Uterus (tissue), 4 donors: ENCODE data around the gene PRAME. TPM values are rescaled to one million over a fixed set of nuclear protein-coding genes. Genes with fewer than 3 reads are reported as not detected.
"Not testable (repeated sequence)": the region's sequence is repeated elsewhere in the genome, so short reads cannot be mapped to it uniquely, and the experiment has no call there.

Experiments
- DNase-seq, 2 donors: peaks; one replicate each; pipeline ENCODE4 v3.0.0-alpha.2; 2019 to 2020
- H3K27ac ChIP-seq, 2 donors: fragments of 200-600 bp; sonication (generic); 1 replicate in 1 of 2; 2 replicates in 1 of 2; pipeline ENCODE4 v1.5.1; 2016 to 2018
- H3K27me3 ChIP-seq, 2 donors: fragments of 200-600 bp; sonication (generic); one replicate each; pipeline ENCODE4 v1.5.1; 2018 to 2019; ENCODE audit warnings: control low read depth in 1 of 2
- H3K36me3 ChIP-seq, 2 donors: fragments of 200-600 bp; sonication (generic); one replicate each; pipeline ENCODE4 v1.5.1; 2019; ENCODE audit warnings: control low read depth in 1 of 2
- H3K4me1 ChIP-seq, 2 donors: fragments of 200-600 bp; sonication (generic); one replicate each; pipeline ENCODE4 v1.5.1; 2018 to 2019; ENCODE audit warnings: control low read depth in 1 of 2
- H3K4me3 ChIP-seq, 2 donors: fragments of 200-600 bp; sonication (generic); 1 replicate in 1 of 2; 2 replicates in 1 of 2; pipeline ENCODE4 v1.5.1; 2018 to 2019; ENCODE audit warnings: mild to moderate bottlenecking in 1 of 2
- H3K9me3 ChIP-seq, 2 donors: fragments of 200-600 bp; sonication (generic); one replicate each; pipeline ENCODE4 v1.5.1; 2019; ENCODE audit warnings: control low read depth in 1 of 2
- CTCF ChIP-seq, 4 experiments: fragments of 200-600 bp in 2 of 4; fragments of 450-650 bp in 2 of 4; sonication (generic) in 2 of 4; IDR thresholded peaks; one replicate each; pipeline ENCODE4 v1.5.1; 2016 to 2019; ENCODE audit warnings: antibody characterized with exemption in 4 of 4, mild to moderate bottlenecking in 2 of 4, moderate library complexity in 1 of 4
- POLR2A ChIP-seq, 2 donors: fragments of 450-650 bp; IDR thresholded peaks; one replicate each; pipeline ENCODE4 v1.6.1; 2016; ENCODE audit warnings: antibody characterized with exemption in 2 of 2, mild to moderate bottlenecking in 1 of 2, moderate library complexity in 1 of 2
- intact Hi-C: fragments of 100-400 bp; cut with DNase I; formaldehyde crosslinking; loops from one replicate; pipeline ENCODE4 v1.15.1; 2023; ENCODE audit warnings: low total_unique reads
- total RNA-seq, 4 donors: library from RNA; depleted of rRNA in 3 of 4; stranded (reverse); fragments of >200 nt in 3 of 4; gene quantifications; one replicate each; pipeline versions ENCODE4 v1.1.0 to v1.2.4, GENCODE V29; 2014 to 2023
- donor health status: DM: yes; HTN: yes; CAD: no.

PRAME gene
- total RNA-seq, 4 donors from 2014 or later: 0.41 to 1.3 TPM; not detected in 2

GRCh38 chr22:22520020-22520656, 38.9 kb downstream of the PRAME start, which contains the start of gene ZNF280A:
Gene ZNF280A (minus strand): TSS chr22:22520270. CDS start chr22:22515630, 4,640 bp downstream.
- intact Hi-C loops: no loop called here

GRCh38 chr22:22519591-22519990, 39.5 kb downstream of the PRAME start:
- H3K4me3 ChIP-seq: no peak overlapping the region
- no peak for TF ChIP-seq CTCF (IDR thresholded peaks at IDR 0.05)
- no peak for TF ChIP-seq POLR2A (IDR thresholded peaks at IDR 0.05)
- no peak for DNase-seq
- H3K4me1 ChIP-seq: no peaks in the 10 kb centered on the region
- H3K9me3 ChIP-seq: no peaks in the 10 kb centered on the region
- no peaks in the 10 kb centered on the region for H3K36me3 ChIP-seq
- intact Hi-C loops: no loop called here
- H3K27ac ChIP-seq: no peak overlapping the region
- H3K27me3 ChIP-seq: no peaks in the 10 kb centered on the region

More at GRCh38 chr22:22520020-22520656, 38.9 kb downstream of the PRAME start, which contains the start of gene ZNF280A:
- Histone ChIP-seq H3K9me3 (no peaks in the 10 kb centered on the region), H3K4me3 (no peak within 1 kb of the TSS), H3K36me3 (no peaks in the 10 kb centered on the region), H3K27ac (no peak within 1 kb of the TSS), H3K4me1 (no peaks in the 10 kb centered on the region), H3K27me3 (no peaks in the 10 kb centered on the region)
- no peak for DNase-seq
- TF ChIP-seq POLR2A (IDR thresholded peaks at IDR 0.05) (no peak), CTCF (IDR thresholded peaks at IDR 0.05) (no peak)

GRCh38 chr22:22516992-22517391, 42.1 kb downstream of the PRAME start:
- no peak for DNase-seq
- Histone ChIP-seq H3K4me3 (no peak overlapping the region), H3K27ac (no peak overlapping the region), H3K27me3 (no peaks in the 10 kb centered on the region), H3K36me3 (no peaks in the 10 kb centered on the region), H3K9me3 (no peaks in the 10 kb centered on the region), H3K4me1 (no peaks in the 10 kb centered on the region)
- intact Hi-C loops: no loop called here
- no peak for TF ChIP-seq POLR2A (IDR thresholded peaks at IDR 0.05)
- no peak for TF ChIP-seq CTCF (IDR thresholded peaks at IDR 0.05)

GRCh38 chr22:22515890-22516289, 43.2 kb downstream of the PRAME start:
- Histone ChIP-seq H3K27ac (no peak overlapping the region), H3K4me1 (no peaks in the 10 kb centered on the region), H3K9me3 (no peaks in the 10 kb centered on the region), H3K4me3 (no peak overlapping the region), H3K27me3 (no peaks in the 10 kb centered on the region), H3K36me3 (no peaks in the 10 kb centered on the region)
- no peak for DNase-seq
- TF ChIP-seq POLR2A (IDR thresholded peaks at IDR 0.05) (no peak), CTCF (IDR thresholded peaks at IDR 0.05) (no peak)
- intact Hi-C loops: no loop called here

GRCh38 chr22:22514431-22514830, 44.6 kb downstream of the PRAME start:
- H3K36me3 ChIP-seq, H3K27me3 ChIP-seq, H3K4me1 ChIP-seq, H3K27ac ChIP-seq, intact Hi-C loops, H3K4me3 ChIP-seq, H3K9me3 ChIP-seq, DNase-seq: not testable (repeated sequence)
